SK-N-SH treated with all-trans-retinoic acid at 6 μM for 48 hours (cell line): ENCODE results near the gene ANKS1A.

Experiments
- POU6F1 ChIP-seq: fragments of 250-450 bp; sonication (Bioruptor Pico); IDR thresholded peaks from 2 replicates; pipeline ENCODE4 v1.8.0; 2021; ENCODE audit warnings: low read depth, mild to moderate bottlenecking, moderate library complexity, borderline replicate concordance
- RARB ChIP-seq: fragments of 250-450 bp; sonication (Bioruptor Pico); IDR thresholded peaks from 2 replicates; pipeline ENCODE4 v1.8.0; 2021; ENCODE audit warnings: mild to moderate bottlenecking, moderate library complexity
- ZFP3 ChIP-seq: fragments of 250-450 bp; sonication (Bioruptor Pico); IDR thresholded peaks from 2 replicates; pipeline ENCODE4 v1.5.0; 2020; ENCODE audit warnings: mild to moderate bottlenecking, moderate library complexity
- ZFP30 ChIP-seq: fragments of 450-650 bp; formaldehyde crosslinking; IDR thresholded peaks from 2 replicates; pipeline ENCODE4 v1.5.0; 2022; ENCODE audit warnings: mild to moderate bottlenecking, moderate library complexity
- ZNF565 ChIP-seq: fragments of 450-650 bp; formaldehyde crosslinking; conservative IDR thresholded peaks from 2 replicates; pipeline ENCODE4 v1.5.0; 2020; ENCODE audit warnings: low read depth, mild to moderate bottlenecking, moderate library complexity
- ZNF70 ChIP-seq: fragments of 450-650 bp; formaldehyde crosslinking; IDR thresholded peaks from 2 replicates; pipeline ENCODE4 v1.5.0; 2020; ENCODE audit warnings: mild to moderate bottlenecking, moderate library complexity
- TF ChIP-seq, protein P1 (sequence below): fragments of 250-450 bp; sonication (Bioruptor Pico); IDR thresholded peaks from 2 replicates; pipeline ENCODE4 v1.5.1; 2020; ENCODE audit warnings: low read depth, mild to moderate bottlenecking, moderate library complexity
- TF ChIP-seq, protein P2 (sequence below): fragments of 250-450 bp; sonication (Bioruptor Pico); IDR thresholded peaks from 2 replicates; pipeline ENCODE4 v1.8.0; 2020; ENCODE audit warnings: mild to moderate bottlenecking, moderate library complexity, borderline replicate concordance

DNA sequence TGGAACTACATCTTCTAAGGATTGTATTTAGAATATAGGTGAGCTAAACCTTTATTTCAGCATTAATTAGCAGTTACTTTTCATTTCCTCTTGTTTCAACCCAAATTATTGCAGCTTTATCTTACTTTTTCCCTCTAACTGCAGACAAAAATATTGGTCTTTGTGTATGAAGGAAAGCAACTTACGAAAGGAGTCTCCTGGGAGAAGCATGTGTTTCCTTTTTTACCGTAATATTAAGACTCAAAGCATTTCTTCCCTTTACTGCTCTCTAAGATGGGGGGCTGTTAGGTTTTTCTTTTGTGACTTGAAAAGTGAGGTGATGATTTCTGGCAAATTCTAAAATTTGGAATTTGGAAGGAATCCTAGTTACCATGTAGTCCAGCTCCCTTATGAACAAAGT lies 141.0 kb downstream of the ANKS1A start:
- TF ChIP-seq, protein P1, sequence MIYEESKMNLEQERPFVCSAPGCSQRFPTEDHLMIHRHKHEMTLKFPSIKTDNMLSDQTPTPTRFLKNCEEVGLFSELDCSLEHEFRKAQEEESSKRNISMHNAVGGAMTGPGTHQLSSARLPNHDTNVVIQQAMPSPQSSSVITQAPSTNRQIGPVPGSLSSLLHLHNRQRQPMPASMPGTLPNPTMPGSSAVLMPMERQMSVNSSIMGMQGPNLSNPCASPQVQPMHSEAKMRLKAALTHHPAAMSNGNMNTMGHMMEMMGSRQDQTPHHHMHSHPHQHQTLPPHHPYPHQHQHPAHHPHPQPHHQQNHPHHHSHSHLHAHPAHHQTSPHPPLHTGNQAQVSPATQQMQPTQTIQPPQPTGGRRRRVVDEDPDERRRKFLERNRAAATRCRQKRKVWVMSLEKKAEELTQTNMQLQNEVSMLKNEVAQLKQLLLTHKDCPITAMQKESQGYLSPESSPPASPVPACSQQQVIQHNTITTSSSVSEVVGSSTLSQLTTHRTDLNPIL (CRISPR knock-in tag) = no peak
- TF ChIP-seq ZNF565 (no peak), ZFP3 (no peak), POU6F1 (CRISPR knock-in tag) (no peak), ZFP30 (CRISPR knock-in tag) (no peak), ZNF70 (CRISPR knock-in tag) (no peak), RARB (CRISPR knock-in tag) (no peak)
- TF ChIP-seq, protein P2, sequence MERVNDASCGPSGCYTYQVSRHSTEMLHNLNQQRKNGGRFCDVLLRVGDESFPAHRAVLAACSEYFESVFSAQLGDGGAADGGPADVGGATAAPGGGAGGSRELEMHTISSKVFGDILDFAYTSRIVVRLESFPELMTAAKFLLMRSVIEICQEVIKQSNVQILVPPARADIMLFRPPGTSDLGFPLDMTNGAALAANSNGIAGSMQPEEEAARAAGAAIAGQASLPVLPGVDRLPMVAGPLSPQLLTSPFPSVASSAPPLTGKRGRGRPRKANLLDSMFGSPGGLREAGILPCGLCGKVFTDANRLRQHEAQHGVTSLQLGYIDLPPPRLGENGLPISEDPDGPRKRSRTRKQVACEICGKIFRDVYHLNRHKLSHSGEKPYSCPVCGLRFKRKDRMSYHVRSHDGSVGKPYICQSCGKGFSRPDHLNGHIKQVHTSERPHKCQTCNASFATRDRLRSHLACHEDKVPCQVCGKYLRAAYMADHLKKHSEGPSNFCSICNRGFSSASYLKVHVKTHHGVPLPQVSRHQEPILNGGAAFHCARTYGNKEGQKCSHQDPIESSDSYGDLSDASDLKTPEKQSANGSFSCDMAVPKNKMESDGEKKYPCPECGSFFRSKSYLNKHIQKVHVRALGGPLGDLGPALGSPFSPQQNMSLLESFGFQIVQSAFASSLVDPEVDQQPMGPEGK (CRISPR knock-in tag) = no peak
